Measurements from ENCODE around the gene CMTM7. TPM values are rescaled to one million over a fixed set of nuclear protein-coding genes. Genes with fewer than 3 reads are reported as not detected.

CMTM7 gene
- total and polyA plus RNA-seq, 2 of the 13 experiments (the other 11 are each of a cell fraction or from before 2014, with no cell fraction given), result 20.9 to 21.4 TPM

DNA sequence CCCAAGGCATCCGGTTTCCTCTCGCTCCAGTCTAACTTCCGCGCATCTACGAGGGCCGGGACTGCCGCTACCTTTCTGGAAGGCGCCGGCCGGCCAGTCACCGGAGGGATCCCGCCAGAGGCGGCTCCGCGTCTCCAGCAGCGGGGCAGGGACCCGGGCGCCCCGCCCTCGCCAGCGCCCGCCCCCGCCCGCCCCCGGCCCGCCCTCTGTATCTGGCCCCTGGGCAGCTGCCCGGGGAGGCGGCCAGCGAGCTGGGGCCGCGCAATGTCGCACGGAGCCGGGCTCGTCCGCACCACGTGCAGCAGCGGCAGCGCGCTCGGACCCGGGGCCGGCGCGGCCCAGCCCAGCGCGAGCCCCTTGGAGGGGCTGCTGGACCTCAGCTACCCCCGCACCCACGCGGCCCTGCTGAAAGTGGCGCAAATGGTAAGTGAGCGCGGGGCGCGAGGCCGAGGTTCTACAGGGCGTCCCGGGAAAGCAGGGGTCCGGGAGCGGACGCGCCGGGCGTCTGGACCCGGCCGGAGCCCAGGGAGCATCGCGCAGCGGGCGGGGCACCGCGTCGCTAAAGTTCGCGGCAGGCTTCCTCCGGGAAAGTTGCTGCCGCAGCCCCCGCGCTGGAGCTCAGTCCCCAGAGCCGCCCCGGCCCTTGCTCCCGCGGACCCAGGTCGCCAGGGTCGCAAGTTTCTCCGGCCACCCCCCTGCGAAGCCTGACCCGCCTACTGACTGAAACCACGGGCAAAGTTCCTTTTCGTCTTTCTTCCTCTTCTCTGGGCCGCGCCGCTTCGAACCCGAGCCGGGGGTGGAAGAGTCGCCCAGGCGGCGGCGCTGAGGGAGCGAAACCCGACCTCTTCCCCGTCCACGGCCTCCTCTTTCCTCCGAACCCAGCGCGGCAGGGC lies at the start of gene CMTM7 (continued):
- TF ChIP-seq, protein P1, sequence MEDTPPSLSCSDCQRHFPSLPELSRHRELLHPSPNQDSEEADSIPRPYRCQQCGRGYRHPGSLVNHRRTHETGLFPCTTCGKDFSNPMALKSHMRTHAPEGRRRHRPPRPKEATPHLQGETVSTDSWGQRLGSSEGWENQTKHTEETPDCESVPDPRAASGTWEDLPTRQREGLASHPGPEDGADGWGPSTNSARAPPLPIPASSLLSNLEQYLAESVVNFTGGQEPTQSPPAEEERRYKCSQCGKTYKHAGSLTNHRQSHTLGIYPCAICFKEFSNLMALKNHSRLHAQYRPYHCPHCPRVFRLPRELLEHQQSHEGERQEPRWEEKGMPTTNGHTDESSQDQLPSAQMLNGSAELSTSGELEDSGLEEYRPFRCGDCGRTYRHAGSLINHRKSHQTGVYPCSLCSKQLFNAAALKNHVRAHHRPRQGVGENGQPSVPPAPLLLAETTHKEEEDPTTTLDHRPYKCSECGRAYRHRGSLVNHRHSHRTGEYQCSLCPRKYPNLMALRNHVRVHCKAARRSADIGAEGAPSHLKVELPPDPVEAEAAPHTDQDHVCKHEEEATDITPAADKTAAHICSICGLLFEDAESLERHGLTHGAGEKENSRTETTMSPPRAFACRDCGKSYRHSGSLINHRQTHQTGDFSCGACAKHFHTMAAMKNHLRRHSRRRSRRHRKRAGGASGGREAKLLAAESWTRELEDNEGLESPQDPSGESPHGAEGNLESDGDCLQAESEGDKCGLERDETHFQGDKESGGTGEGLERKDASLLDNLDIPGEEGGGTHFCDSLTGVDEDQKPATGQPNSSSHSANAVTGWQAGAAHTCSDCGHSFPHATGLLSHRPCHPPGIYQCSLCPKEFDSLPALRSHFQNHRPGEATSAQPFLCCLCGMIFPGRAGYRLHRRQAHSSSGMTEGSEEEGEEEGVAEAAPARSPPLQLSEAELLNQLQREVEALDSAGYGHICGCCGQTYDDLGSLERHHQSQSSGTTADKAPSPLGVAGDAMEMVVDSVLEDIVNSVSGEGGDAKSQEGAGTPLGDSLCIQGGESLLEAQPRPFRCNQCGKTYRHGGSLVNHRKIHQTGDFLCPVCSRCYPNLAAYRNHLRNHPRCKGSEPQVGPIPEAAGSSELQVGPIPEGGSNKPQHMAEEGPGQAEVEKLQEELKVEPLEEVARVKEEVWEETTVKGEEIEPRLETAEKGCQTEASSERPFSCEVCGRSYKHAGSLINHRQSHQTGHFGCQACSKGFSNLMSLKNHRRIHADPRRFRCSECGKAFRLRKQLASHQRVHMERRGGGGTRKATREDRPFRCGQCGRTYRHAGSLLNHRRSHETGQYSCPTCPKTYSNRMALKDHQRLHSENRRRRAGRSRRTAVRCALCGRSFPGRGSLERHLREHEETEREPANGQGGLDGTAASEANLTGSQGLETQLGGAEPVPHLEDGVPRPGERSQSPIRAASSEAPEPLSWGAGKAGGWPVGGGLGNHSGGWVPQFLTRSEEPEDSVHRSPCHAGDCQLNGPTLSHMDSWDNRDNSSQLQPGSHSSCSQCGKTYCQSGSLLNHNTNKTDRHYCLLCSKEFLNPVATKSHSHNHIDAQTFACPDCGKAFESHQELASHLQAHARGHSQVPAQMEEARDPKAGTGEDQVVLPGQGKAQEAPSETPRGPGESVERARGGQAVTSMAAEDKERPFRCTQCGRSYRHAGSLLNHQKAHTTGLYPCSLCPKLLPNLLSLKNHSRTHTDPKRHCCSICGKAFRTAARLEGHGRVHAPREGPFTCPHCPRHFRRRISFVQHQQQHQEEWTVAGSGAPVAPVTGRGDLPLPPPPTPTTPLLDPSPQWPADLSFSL (CRISPR knock-in tag; IDR thresholded peaks at IDR 0.05), result no peak
- no peak for TF ChIP-seq ZNF569 (CRISPR knock-in tag; IDR thresholded peaks at IDR 0.05; ENCODE audit: borderline replicate concordance)
- TF ChIP-seq, protein P2, sequence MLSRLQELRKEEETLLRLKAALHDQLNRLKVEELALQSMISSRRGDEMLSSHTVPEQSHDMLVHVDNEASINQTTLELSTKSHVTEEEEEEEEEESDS (CRISPR knock-in tag; IDR thresholded peaks at IDR 0.05; ENCODE audit: borderline replicate concordance), result no peak
- TF ChIP-seq GZF1 (CRISPR knock-in tag; IDR thresholded peaks at IDR 0.05), result no peak
- TF ChIP-seq, protein P3, sequence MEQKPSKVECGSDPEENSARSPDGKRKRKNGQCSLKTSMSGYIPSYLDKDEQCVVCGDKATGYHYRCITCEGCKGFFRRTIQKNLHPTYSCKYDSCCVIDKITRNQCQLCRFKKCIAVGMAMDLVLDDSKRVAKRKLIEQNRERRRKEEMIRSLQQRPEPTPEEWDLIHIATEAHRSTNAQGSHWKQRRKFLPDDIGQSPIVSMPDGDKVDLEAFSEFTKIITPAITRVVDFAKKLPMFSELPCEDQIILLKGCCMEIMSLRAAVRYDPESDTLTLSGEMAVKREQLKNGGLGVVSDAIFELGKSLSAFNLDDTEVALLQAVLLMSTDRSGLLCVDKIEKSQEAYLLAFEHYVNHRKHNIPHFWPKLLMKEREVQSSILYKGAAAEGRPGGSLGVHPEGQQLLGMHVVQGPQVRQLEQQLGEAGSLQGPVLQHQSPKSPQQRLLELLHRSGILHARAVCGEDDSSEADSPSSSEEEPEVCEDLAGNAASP (CRISPR knock-in tag; IDR thresholded peaks at IDR 0.05; ENCODE audit: borderline replicate concordance), result no peak
- TF ChIP-seq ZNF562 (CRISPR knock-in tag; IDR thresholded peaks at IDR 0.05; ENCODE audit: borderline replicate concordance), result 0 out of 2 replicates have a peak, but pooled peaks have one; percentile 44
- TF ChIP-seq SMARCE1 (IDR thresholded peaks at IDR 0.05; ENCODE audit: borderline replicate concordance), result no peak
- TF ChIP-seq ZNF572 (CRISPR knock-in tag; IDR thresholded peaks at IDR 0.05), result no peak
- TF ChIP-seq ZNF720 (CRISPR knock-in tag; IDR thresholded peaks at IDR 0.05), result no peak
- no peak for TF ChIP-seq IRF2 (CRISPR knock-in tag; IDR thresholded peaks at IDR 0.05)
- TF ChIP-seq, protein P4, sequence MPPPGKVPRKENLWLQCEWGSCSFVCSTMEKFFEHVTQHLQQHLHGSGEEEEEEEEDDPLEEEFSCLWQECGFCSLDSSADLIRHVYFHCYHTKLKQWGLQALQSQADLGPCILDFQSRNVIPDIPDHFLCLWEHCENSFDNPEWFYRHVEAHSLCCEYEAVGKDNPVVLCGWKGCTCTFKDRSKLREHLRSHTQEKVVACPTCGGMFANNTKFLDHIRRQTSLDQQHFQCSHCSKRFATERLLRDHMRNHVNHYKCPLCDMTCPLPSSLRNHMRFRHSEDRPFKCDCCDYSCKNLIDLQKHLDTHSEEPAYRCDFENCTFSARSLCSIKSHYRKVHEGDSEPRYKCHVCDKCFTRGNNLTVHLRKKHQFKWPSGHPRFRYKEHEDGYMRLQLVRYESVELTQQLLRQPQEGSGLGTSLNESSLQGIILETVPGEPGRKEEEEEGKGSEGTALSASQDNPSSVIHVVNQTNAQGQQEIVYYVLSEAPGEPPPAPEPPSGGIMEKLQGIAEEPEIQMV (CRISPR knock-in tag; IDR thresholded peaks at IDR 0.05; ENCODE audit: low read depth), result peak; percentile 64
- no peak for TF ChIP-seq TBL1XR1 (IDR thresholded peaks at IDR 0.05; ENCODE audit: borderline replicate concordance, low read length, partially characterized antibody)
- TF ChIP-seq MED13 (CRISPR knock-in tag; IDR thresholded peaks at IDR 0.05), result no peak
- TF ChIP-seq ADNP (CRISPR knock-in tag; IDR thresholded peaks at IDR 0.05), result no peak
- TF ChIP-seq REPIN1 (CRISPR knock-in tag; IDR thresholded peaks at IDR 0.05; ENCODE audit: borderline replicate concordance, low read depth), result no peak; the same call in 1 of the 2 replicates
- no peak for TF ChIP-seq KLF11 (CRISPR knock-in tag; IDR thresholded peaks at IDR 0.05)
- no peak for TF ChIP-seq ZNF383 (CRISPR knock-in tag; IDR thresholded peaks at IDR 0.05; ENCODE audit: borderline replicate concordance)
- TF ChIP-seq BRCA1 (CRISPR knock-in tag; IDR thresholded peaks at IDR 0.05), result no peak
